ENCODE data around the gene CARD14. TPM values are rescaled to one million over a fixed set of nuclear protein-coding genes. Genes with fewer than 3 reads are reported as not detected.

CARD14 gene
- total RNA-seq, 1 donor from 2014 or later = not detected

GRCh38 chr17:80163336-80163735, 6.5 kb upstream of the CARD14 start:
- no peaks in the 10 kb centered on the region for H3K36me3 Mint-ChIP-seq (ENCODE audit: low read depth)
- intact Hi-C loops (cut with micrococcal nuclease) = no loop called here
- ATAC-seq (ENCODE audit: low read depth) (no peak), DNase-seq (no peak)
- peaks cover 7% of the 10 kb centered on the region for H3K27me3 Mint-ChIP-seq
- H3K4me1 Mint-ChIP-seq = no peaks in the 10 kb centered on the region
- POLR2A ChIA-PET = no interaction called here
- CTCF ChIA-PET = no interaction called here
- no peaks in the 10 kb centered on the region for H3K9me3 Mint-ChIP-seq
- TF ChIP-seq, protein P1, sequence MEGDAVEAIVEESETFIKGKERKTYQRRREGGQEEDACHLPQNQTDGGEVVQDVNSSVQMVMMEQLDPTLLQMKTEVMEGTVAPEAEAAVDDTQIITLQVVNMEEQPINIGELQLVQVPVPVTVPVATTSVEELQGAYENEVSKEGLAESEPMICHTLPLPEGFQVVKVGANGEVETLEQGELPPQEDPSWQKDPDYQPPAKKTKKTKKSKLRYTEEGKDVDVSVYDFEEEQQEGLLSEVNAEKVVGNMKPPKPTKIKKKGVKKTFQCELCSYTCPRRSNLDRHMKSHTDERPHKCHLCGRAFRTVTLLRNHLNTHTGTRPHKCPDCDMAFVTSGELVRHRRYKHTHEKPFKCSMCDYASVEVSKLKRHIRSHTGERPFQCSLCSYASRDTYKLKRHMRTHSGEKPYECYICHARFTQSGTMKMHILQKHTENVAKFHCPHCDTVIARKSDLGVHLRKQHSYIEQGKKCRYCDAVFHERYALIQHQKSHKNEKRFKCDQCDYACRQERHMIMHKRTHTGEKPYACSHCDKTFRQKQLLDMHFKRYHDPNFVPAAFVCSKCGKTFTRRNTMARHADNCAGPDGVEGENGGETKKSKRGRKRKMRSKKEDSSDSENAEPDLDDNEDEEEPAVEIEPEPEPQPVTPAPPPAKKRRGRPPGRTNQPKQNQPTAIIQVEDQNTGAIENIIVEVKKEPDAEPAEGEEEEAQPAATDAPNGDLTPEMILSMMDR (IDR thresholded peaks at IDR 0.05) = no peak
- no peak overlapping the region for H3K27ac Mint-ChIP-seq
- no peak overlapping the region for H3K4me3 Mint-ChIP-seq

DNA sequence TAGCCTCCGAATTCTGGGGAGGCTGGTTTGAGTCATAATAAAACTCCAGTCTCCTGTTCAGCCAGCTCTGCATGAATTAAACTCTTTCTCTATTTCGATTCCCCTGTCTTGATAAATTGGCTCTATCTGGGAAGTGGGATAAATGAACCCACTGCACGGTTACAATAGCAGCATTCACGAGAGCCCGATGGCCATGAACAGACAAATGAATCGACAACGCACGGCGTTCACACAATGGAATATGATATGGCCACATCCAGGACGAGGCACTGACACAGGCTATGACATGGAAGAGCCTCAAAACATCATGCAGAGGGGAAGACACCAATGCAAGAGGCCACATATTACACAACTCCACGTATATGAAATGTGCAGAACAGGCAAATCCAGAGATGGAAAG, 5.6 kb upstream of the CARD14 start:
- H3K27me3 Mint-ChIP-seq = peaks cover 7% of the 10 kb centered on the region
- no peaks in the 10 kb centered on the region for H3K9me3 Mint-ChIP-seq
- no peaks in the 10 kb centered on the region for H3K36me3 Mint-ChIP-seq (ENCODE audit: low read depth)
- DNase-seq = no peak
- H3K4me3 Mint-ChIP-seq = no peak overlapping the region
- ChIA-PET POLR2A (no interaction called here), CTCF (no interaction called here)
- intact Hi-C loops (cut with micrococcal nuclease) = no loop called here
- no peak overlapping the region for H3K27ac Mint-ChIP-seq
- no peaks in the 10 kb centered on the region for H3K4me1 Mint-ChIP-seq
- no peak for ATAC-seq (ENCODE audit: low read depth)
- TF ChIP-seq, protein P1 (IDR thresholded peaks at IDR 0.05) = no peak

DNA sequence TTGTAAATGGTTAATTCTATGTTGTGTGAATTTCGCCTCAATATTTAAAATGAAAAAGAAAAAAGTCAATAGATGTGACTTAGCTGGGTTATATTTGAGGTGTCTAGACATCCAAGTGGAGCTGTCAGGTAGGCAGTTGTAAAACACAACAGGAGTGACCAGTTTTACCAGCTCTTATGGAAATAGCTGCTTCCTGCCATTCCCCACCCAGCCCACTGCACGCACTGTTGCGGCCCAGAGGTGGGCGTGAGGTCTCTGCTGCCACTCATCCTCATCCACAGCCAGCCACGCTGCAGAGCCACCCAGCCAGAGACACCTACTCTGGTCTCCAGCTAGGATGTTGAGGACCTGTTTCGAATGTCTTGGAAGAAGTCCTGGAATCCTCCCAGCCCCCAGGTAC, 3.4 kb upstream of the CARD14 start:
- TF ChIP-seq, protein P1 (IDR thresholded peaks at IDR 0.05) = no peak
- DNase-seq = no peak
- no peak for ATAC-seq (ENCODE audit: low read depth)
- Mint-ChIP-seq H3K27me3 (peaks cover 2% of the 10 kb centered on the region), H3K27ac (no peak overlapping the region), H3K4me1 (no peaks in the 10 kb centered on the region), H3K36me3 (ENCODE audit: low read depth) (no peaks in the 10 kb centered on the region), H3K9me3 (no peaks in the 10 kb centered on the region), H3K4me3 (no peak overlapping the region)
- CTCF ChIA-PET = no interaction called here
- intact Hi-C loops (cut with micrococcal nuclease) = no loop called here
- POLR2A ChIA-PET = interaction anchor here (0.7 kb wide), 1 partner anchor 21 kb away, joined by 4 read pairs; no protein-coding TSS in a partner anchor

- Mint-ChIP-seq H3K9me3 (no peaks in the 10 kb centered on the region), H3K27ac (no peak overlapping the region), H3K4me1 (no peaks in the 10 kb centered on the region), H3K27me3 (peaks cover 4% of the 10 kb centered on the region), H3K36me3 (ENCODE audit: low read depth) (no peaks in the 10 kb centered on the region), H3K4me3 (no peak overlapping the region)
- CTCF ChIA-PET = no interaction called here
- TF ChIP-seq, protein P1 (IDR thresholded peaks at IDR 0.05) = no peak
- POLR2A ChIA-PET = no interaction called here
- DNase-seq (no peak), ATAC-seq (ENCODE audit: low read depth) (no peak)
- intact Hi-C loops (cut with micrococcal nuclease) = no loop called here
Observed at GRCh38 chr17:80168371-80168770, 1.5 kb upstream of the CARD14 start.

DNA sequence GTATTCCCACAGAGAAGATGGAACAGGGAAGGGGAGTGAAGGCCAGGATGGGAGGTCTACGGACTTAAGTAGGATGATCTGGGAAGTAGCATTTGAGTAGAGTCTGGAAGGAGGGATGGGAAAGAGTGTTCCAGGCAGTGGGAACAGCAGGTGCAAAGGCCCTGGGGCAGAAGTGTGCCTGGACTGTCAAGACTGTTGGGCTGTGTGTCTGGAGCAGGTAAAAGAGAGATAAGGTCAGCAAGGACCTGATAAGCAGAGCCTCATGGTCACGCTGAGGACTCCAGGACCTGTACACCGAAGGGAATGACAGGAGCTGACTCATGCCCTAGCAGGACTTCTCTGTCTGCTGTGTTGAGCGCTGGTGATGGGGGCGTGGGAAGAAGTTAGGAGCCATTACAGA, 723 bp upstream of the CARD14 start:
- POLR2A ChIA-PET = no interaction called here
- CTCF ChIA-PET = no interaction called here
- no peak for ATAC-seq (ENCODE audit: low read depth)

More for the DNA sequence above, 723 bp upstream of the CARD14 start:
- H3K9me3 Mint-ChIP-seq = no peaks in the 10 kb centered on the region
- TF ChIP-seq, protein P1 (IDR thresholded peaks at IDR 0.05) = no peak
- no peak overlapping the region for H3K27ac Mint-ChIP-seq
- peaks cover 4% of the 10 kb centered on the region for H3K27me3 Mint-ChIP-seq
- intact Hi-C loops (cut with micrococcal nuclease) = no loop called here
- no peak overlapping the region for H3K4me3 Mint-ChIP-seq
- DNase-seq = no peak
- H3K4me1 Mint-ChIP-seq = no peaks in the 10 kb centered on the region
- no peaks in the 10 kb centered on the region for H3K36me3 Mint-ChIP-seq (ENCODE audit: low read depth)

Measured in activated B cell treated with CpG ODN at 0.5 μM for 24 hours (primary cell).